Measurements from ENCODE around the gene PURB.

- TF ChIP-seq CTCF (IDR thresholded peaks at IDR 0.05) (no peak), POLR2A (IDR thresholded peaks at IDR 0.05) (no peak)
These were observed 523 bp downstream of the PURB start for GRCh38 chr7:44884621-44885393.
